Measurements from ENCODE around the gene ZNF641.

- TF ChIP-seq CTCF (conservative IDR thresholded peaks at IDR 0.05; ENCODE audit: low read length) (no peak), EZH2phosphoT487 (IDR thresholded peaks at IDR 0.05; ENCODE audit: borderline replicate concordance, low read depth, low read length) (no peak)
Observed at GRCh38 chr12:48374164-48374563, 23.4 kb upstream of the ZNF641 start.
